GM12892 (cell line): ENCODE results near the gene NOC4L.

Experiments used
- POLR2A ChIP-seq: IDR thresholded peaks from 2 replicates; pipeline ENCODE4 v1.6.1; 2011; ENCODE audit warnings: low read depth, low read length, control low read depth
- POLR2AphosphoS5 ChIP-seq: IDR thresholded peaks from 2 replicates; pipeline ENCODE4 v1.6.1; 2011; ENCODE audit warnings: low read depth, low read length, control low read depth

GRCh38 chr12:132108211-132108832, 35.9 kb upstream of the NOC4L start:
- TF ChIP-seq POLR2AphosphoS5, result no peak
- TF ChIP-seq POLR2A, result no peak
